HepG2 (cell line): ENCODE results near the gene ASNS. TPM values are rescaled to one million over a fixed set of nuclear protein-coding genes. Genes with fewer than 3 reads are reported as not detected.

Source experiments
- AFF4 ChIP-seq: sonication (generic); formaldehyde crosslinking; IDR thresholded peaks from 2 replicates; pipeline ENCODE4 v1.4.0; 2020; ENCODE audit warnings: missing genetic modification reagents
- ARID2 ChIP-seq: sonication (generic); formaldehyde crosslinking; IDR thresholded peaks from 2 replicates; pipeline ENCODE4 v1.8.1; 2022; ENCODE audit warnings: mild to moderate bottlenecking, missing genetic modification reagents, borderline replicate concordance
- HIC2 ChIP-seq: sonication (generic); formaldehyde crosslinking; IDR thresholded peaks from 2 replicates; pipeline ENCODE4 v1.9.0; 2022; ENCODE audit warnings: low read depth, missing genetic modification reagents
- PLRG1 ChIP-seq: fragments of 450-650 bp; conservative IDR thresholded peaks from 2 replicates; pipeline ENCODE4 v1.6.1; 2016
- POLR2AphosphoS2 ChIP-seq: IDR thresholded peaks from 2 replicates; pipeline ENCODE4 v1.6.1; 2011; ENCODE audit warnings: low read depth, low read length, improper control_type of control experiment
- REST ChIP-seq, 2 experiments: IDR thresholded peaks; 2 replicates each; pipeline ENCODE4 v1.6.1; 2011 to 2012; ENCODE audit warnings: low read length in 2 of 2, borderline replicate concordance in 1 of 2, low read depth in 1 of 2, mild to moderate bottlenecking in 1 of 2, moderate library complexity in 1 of 2
- SALL1 ChIP-seq: sonication (generic); formaldehyde crosslinking; IDR thresholded peaks from 2 replicates; pipeline ENCODE4 v1.8.0; 2022; ENCODE audit warnings: mild to moderate bottlenecking, missing genetic modification reagents
- STAG1 ChIP-seq: sonication (generic); formaldehyde crosslinking; IDR thresholded peaks from 2 replicates; pipeline ENCODE4 v1.4.0; 2020; ENCODE audit warnings: missing genetic modification reagents
- ZEB1 ChIP-seq: IDR thresholded peaks from 2 replicates; pipeline ENCODE4 v1.6.1; 2012; ENCODE audit warnings: mild to moderate bottlenecking, low read depth, inconsistent platforms; ENCODE audit not compliant: insufficient replicate concordance
- ZNF335 ChIP-seq: sonication (generic); formaldehyde crosslinking; IDR thresholded peaks from 2 replicates; pipeline ENCODE4 v1.4.0; 2020; ENCODE audit warnings: missing genetic modification reagents
- ZNF451 ChIP-seq: sonication (generic); formaldehyde crosslinking; IDR thresholded peaks from 2 replicates; pipeline ENCODE4 v1.5.0; 2020; ENCODE audit warnings: mild to moderate bottlenecking, missing genetic modification reagents
- ZNF615 ChIP-seq: sonication (generic); formaldehyde crosslinking; IDR thresholded peaks from 2 replicates; pipeline ENCODE4 v1.5.0; 2020; ENCODE audit warnings: mild to moderate bottlenecking, missing genetic modification reagents, borderline replicate concordance
- ZNF749 ChIP-seq: sonication (generic); formaldehyde crosslinking; IDR thresholded peaks from 2 replicates; pipeline ENCODE4 v1.8.0; 2022; ENCODE audit warnings: mild to moderate bottlenecking, missing genetic modification reagents, moderate library complexity, borderline replicate concordance
- polyA plus RNA-seq, 8 experiments: library from polyadenylated mRNA; depleted of rRNA in 3 of 8; stranded (reverse) in 7 of 8; unstranded in 1 of 8; fragments of >200 nt; fragmentation: Illumina TruSeq in 4 of 8; extraction: Trizol in 4 of 8; gene quantifications; 2 replicates each; pipeline versions ENCODE4 v1.2.1 to v1.2.3, GENCODE V29; 2011 to 2016; ENCODE audit warnings: low read depth in 4 of 8, missing spikeins in 1 of 8, mixed read lengths in 1 of 8; ENCODE audit not compliant: insufficient read depth in 1 of 8
- total RNA-seq, 5 experiments: library from RNA; depleted of rRNA; stranded (reverse); fragments of >200 nt; fragmentation: Illumina TruSeq; extraction: Trizol; gene quantifications; 2 replicates each; pipeline ENCODE4 v1.2.3, GENCODE V29; 2016; ENCODE audit warnings: low read depth in 1 of 5
- TF ChIP-seq, protein P1 (sequence below): sonication (generic); formaldehyde crosslinking; IDR thresholded peaks from 2 replicates; pipeline ENCODE4 v1.5.0; 2020; ENCODE audit warnings: mild to moderate bottlenecking, missing genetic modification reagents
- TF ChIP-seq, protein P2 (sequence below): sonication (generic); IDR thresholded peaks from 2 replicates; pipeline ENCODE4 v1.6.1; 2016; ENCODE audit warnings: low read depth, borderline replicate concordance

ASNS gene
- total and polyA plus RNA-seq, 2 of the 13 experiments (the other 11 are each of a cell fraction or from before 2014, with no cell fraction given), result 55.0 to 75.1 TPM

- TF ChIP-seq ZNF335 (CRISPR knock-in tag) (peak; percentile 73; the same call in 1 of the 2 replicates), ZNF749 (CRISPR knock-in tag) (peak; percentile 91; the same call in 1 of the 2 replicates), ZEB1 (peak; percentile 79), ZNF451 (CRISPR knock-in tag) (0 out of 2 replicates have a peak, but pooled peaks have one; percentile 30), ZNF615 (CRISPR knock-in tag) (no peak), HIC2 (CRISPR knock-in tag) (peak; percentile 68; the same call in 1 of the 2 replicates), REST (IDR thresholded peaks at IDR 0.05; ENCODE audit: borderline replicate concordance in 1 of 2, low read depth in 1 of 2, low read length in 2 of 2) (peak in 1 of 2 experiments; percentile 31; a peak in 1 of 4 replicates), AFF4 (peak; percentile 34; the same call in 1 of the 2 replicates), STAG1 (CRISPR knock-in tag) (no peak), ARID2 (CRISPR knock-in tag) (peak; percentile 87; the same call in 1 of the 2 replicates), PLRG1 (no peak), POLR2AphosphoS2 (no peak), SALL1 (CRISPR knock-in tag) (peak; percentile 85)
- TF ChIP-seq, protein P1, sequence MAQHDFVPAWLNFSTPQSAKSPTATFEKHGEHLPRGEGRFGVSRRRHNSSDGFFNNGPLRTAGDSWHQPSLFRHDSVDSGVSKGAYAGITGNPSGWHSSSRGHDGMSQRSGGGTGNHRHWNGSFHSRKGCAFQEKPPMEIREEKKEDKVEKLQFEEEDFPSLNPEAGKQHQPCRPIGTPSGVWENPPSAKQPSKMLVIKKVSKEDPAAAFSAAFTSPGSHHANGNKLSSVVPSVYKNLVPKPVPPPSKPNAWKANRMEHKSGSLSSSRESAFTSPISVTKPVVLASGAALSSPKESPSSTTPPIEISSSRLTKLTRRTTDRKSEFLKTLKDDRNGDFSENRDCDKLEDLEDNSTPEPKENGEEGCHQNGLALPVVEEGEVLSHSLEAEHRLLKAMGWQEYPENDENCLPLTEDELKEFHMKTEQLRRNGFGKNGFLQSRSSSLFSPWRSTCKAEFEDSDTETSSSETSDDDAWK (CRISPR knock-in tag), result no peak
- TF ChIP-seq, protein P2, sequence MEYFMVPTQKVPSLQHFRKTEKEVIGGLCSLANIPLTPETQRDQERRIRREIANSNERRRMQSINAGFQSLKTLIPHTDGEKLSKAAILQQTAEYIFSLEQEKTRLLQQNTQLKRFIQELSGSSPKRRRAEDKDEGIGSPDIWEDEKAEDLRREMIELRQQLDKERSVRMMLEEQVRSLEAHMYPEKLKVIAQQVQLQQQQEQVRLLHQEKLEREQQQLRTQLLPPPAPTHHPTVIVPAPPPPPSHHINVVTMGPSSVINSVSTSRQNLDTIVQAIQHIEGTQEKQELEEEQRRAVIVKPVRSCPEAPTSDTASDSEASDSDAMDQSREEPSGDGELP, result no peak
Observed at GRCh38 chr7:97872025-97872669, at the start of gene ASNS (continued).
